ENCODE measurements around the gene GCNT1. TPM values are rescaled to one million over a fixed set of nuclear protein-coding genes. Genes with fewer than 3 reads are reported as not detected.

GCNT1 gene
- total RNA-seq, 2 donors from 2014 or later = 70.6 to 76.1 TPM

DNA sequence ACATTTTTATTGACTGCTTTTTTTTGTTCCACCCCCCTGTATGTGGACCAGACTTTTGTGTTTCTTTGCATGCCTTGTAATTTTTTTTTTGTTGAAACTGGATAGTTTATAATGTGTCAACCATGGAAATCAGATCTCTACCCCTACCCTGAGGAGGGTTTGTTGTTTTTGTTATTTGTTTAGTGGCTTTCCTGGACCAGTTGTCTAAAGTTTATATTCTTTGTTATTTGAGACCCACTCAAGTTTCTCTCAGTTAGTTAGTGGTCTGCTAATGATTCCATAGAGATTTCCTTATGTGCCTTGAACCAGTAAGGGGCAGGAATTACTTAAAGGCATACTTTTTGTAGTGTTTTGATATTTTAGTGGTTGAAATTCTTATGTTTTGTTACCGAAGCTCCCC lies 41.1 kb downstream of the GCNT1 start:
- no peak overlapping the region for H3K27ac Mint-ChIP-seq

DNA sequence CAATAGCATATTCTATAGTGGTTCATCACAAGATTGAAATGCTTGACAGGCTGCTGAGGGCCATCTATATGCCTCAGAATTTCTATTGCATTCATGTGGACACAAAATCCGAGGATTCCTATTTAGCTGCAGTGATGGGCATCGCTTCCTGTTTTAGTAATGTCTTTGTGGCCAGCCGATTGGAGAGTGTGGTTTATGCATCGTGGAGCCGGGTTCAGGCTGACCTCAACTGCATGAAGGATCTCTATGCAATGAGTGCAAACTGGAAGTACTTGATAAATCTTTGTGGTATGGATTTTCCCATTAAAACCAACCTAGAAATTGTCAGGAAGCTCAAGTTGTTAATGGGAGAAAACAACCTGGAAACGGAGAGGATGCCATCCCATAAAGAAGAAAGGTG lies 43.8 kb downstream of the GCNT1 start:
- no peak overlapping the region for H3K9ac ChIP-seq (ENCODE audit: extremely low read depth, low read length, poor library complexity, severe bottlenecking)
- Mint-ChIP-seq H3K4me3 (no peak overlapping the region), H3K9me3 (no peaks in the 10 kb centered on the region), H3K36me3 (ENCODE audit: low read depth) (peaks cover 56% of the 10 kb centered on the region), H3K27ac (no peak overlapping the region), H3K27me3 (ENCODE audit: insufficient read depth) (no peaks in the 10 kb centered on the region), H3K4me1 (peaks cover 11% of the 10 kb centered on the region)
- no peaks in the 10 kb centered on the region for H3K9me3 ChIP-seq (ENCODE audit: control insufficient read depth, low read length)
- peaks cover 80% of the 10 kb centered on the region for H3K36me3 ChIP-seq (ENCODE audit: control insufficient read depth, insufficient read depth, low read length)
- TF ChIP-seq, protein P1, sequence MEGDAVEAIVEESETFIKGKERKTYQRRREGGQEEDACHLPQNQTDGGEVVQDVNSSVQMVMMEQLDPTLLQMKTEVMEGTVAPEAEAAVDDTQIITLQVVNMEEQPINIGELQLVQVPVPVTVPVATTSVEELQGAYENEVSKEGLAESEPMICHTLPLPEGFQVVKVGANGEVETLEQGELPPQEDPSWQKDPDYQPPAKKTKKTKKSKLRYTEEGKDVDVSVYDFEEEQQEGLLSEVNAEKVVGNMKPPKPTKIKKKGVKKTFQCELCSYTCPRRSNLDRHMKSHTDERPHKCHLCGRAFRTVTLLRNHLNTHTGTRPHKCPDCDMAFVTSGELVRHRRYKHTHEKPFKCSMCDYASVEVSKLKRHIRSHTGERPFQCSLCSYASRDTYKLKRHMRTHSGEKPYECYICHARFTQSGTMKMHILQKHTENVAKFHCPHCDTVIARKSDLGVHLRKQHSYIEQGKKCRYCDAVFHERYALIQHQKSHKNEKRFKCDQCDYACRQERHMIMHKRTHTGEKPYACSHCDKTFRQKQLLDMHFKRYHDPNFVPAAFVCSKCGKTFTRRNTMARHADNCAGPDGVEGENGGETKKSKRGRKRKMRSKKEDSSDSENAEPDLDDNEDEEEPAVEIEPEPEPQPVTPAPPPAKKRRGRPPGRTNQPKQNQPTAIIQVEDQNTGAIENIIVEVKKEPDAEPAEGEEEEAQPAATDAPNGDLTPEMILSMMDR (conservative IDR thresholded peaks at IDR 0.05) = no peak
- H3K4me1 ChIP-seq (ENCODE audit: control insufficient read depth, insufficient read depth, low read length) = no peaks in the 10 kb centered on the region
- no peak overlapping the region for H3K4me3 ChIP-seq (ENCODE audit: low read length)
- H3K27ac ChIP-seq (ENCODE audit: low read depth, low read length) = no peak overlapping the region
- DNase-seq = no peak
- WGBS, 2 experiments (ENCODE audit: insufficient coverage in 1 of 2, insufficient read length in 1 of 2) = 89 to 94% methylated on average over 3 to 6 of the region's 6 CpGs
- no peaks in the 10 kb centered on the region for H3K27me3 ChIP-seq (ENCODE audit: control insufficient read depth, insufficient read depth, low read length, poor library complexity, severe bottlenecking)

More for the DNA sequence above, 41.1 kb downstream of the GCNT1 start:
- Histone ChIP-seq H3K4me3 (ENCODE audit: low read length) (no peak overlapping the region), H3K27ac (ENCODE audit: low read depth, low read length) (no peak overlapping the region), H3K36me3 (ENCODE audit: control insufficient read depth, insufficient read depth, low read length) (peaks cover 88% of the 10 kb centered on the region), H3K9me3 (ENCODE audit: control insufficient read depth, low read length) (no peaks in the 10 kb centered on the region), H3K4me1 (ENCODE audit: control insufficient read depth, insufficient read depth, low read length) (no peaks in the 10 kb centered on the region), H3K27me3 (ENCODE audit: control insufficient read depth, insufficient read depth, low read length, poor library complexity, severe bottlenecking) (no peaks in the 10 kb centered on the region), H3K9ac (ENCODE audit: extremely low read depth, low read length, poor library complexity, severe bottlenecking) (no peak overlapping the region)
- TF ChIP-seq, protein P1 (conservative IDR thresholded peaks at IDR 0.05) = no peak
- Mint-ChIP-seq H3K36me3 (ENCODE audit: low read depth) (peaks cover 76% of the 10 kb centered on the region), H3K27me3 (ENCODE audit: insufficient read depth) (no peaks in the 10 kb centered on the region), H3K9me3 (peaks cover 2% of the 10 kb centered on the region), H3K4me1 (peaks cover 14% of the 10 kb centered on the region), H3K4me3 (no peak overlapping the region)
- DNase-seq = no peak
- WGBS, 2 experiments (ENCODE audit: insufficient coverage in 1 of 2, insufficient read length in 1 of 2) = 92 to 100% methylated on average over 1 of the region's 1 CpG

DNA sequence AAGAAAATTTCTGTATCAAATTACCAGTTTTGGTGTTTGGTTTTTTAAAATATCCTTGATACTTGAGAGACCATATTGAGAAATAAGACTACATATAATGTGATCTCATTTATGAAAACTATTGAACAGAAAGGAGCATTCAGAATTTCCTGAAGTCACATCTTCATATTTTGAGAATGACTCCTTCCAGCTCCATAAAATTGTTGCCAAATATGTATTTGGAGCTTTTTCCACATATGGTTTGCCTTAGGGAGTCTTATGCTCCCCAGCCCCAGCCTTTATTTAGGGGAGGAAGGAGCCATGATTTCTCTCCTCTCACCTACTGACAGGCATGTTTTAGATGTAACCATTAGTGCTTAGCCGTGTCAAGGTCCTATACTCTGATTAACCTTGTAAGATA lies 51.1 kb downstream of the GCNT1 start:
- 86 to 88% methylated on average over 1 of the region's 1 CpG for WGBS, 2 experiments (ENCODE audit: insufficient coverage in 1 of 2, insufficient read length in 1 of 2)
- H3K36me3 ChIP-seq (ENCODE audit: control insufficient read depth, insufficient read depth, low read length) = peaks cover 18% of the 10 kb centered on the region
- no peak overlapping the region for H3K27ac ChIP-seq (ENCODE audit: low read depth, low read length)
- TF ChIP-seq, protein P1 (conservative IDR thresholded peaks at IDR 0.05) = no peak
- DNase-seq = no peak
- H3K9me3 Mint-ChIP-seq = peaks cover 13% of the 10 kb centered on the region
- H3K4me3 Mint-ChIP-seq = no peak overlapping the region
- H3K27me3 Mint-ChIP-seq (ENCODE audit: insufficient read depth) = no peaks in the 10 kb centered on the region
- peaks cover 5% of the 10 kb centered on the region for H3K36me3 Mint-ChIP-seq (ENCODE audit: low read depth)
- H3K4me3 ChIP-seq (ENCODE audit: low read length) = no peak overlapping the region
- H3K9ac ChIP-seq (ENCODE audit: extremely low read depth, low read length, poor library complexity, severe bottlenecking) = no peak overlapping the region
- no peak overlapping the region for H3K27ac Mint-ChIP-seq
- peaks cover 7% of the 10 kb centered on the region for H3K9me3 ChIP-seq (ENCODE audit: control insufficient read depth, low read length)
- no peaks in the 10 kb centered on the region for H3K27me3 ChIP-seq (ENCODE audit: control insufficient read depth, insufficient read depth, low read length, poor library complexity, severe bottlenecking)
- H3K4me1 ChIP-seq (ENCODE audit: control insufficient read depth, insufficient read depth, low read length) = no peaks in the 10 kb centered on the region
- H3K4me1 Mint-ChIP-seq = no peaks in the 10 kb centered on the region
